Hypothalamus (tissue), 51 donors: ENCODE measurements around the gene CSNK1A1.
"Not testable (repeated sequence)": the region's sequence is repeated elsewhere in the genome, so short reads cannot be mapped to it uniquely, and the experiment has no call there.

Source experiments
- DNase-seq, 51 donors: peaks; one replicate each; lab custom pipeline; 2025; lab: John Stamatoyannopoulos, UW

The CSNK1A1 gene

DNA sequence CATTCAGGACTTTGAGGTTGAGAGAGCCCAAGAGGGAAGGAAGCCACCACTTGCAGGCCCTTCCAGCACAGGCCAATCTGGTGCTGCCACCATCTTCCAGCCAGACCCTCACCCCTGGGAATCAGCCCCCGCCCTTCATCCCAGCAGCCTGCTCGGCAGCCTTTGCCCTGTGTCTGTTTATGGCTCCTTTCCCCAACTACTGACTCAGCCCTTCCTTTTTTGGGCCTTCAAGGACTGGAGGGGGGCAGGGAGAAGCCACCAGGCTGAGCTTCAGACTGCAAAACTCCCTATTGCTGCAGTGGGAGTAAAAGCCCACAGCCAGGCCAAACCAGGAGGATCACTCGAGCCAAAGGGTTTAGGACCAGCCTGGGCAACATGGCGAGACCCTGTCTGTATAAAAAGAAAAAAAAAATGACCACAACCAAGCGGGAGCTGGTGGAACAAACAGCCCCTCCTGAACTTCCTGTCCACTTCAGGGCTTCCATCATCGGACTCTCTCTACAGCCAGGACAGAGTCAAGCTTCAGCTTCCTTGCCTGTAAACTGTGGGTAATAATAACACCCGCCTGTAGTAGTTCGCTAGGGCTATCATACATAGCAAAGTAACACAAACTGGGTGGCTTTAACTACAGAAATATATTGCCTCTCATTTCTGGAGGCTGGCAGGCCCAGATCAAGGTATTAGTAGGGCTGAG lies 86.3 kb downstream of the CSNK1A1 start:
- no peak for DNase-seq

- not testable (repeated sequence) for DNase-seq
Measured at GRCh38 chr5:149461907-149462306, 89.3 kb downstream of the CSNK1A1 start.

GRCh38 chr5:149459891-149460290 lies 91.3 kb downstream of the CSNK1A1 start:
- DNase-seq = no peak

- no peak for DNase-seq
Measured at GRCh38 chr5:149457393-149457763, 93.9 kb downstream of the CSNK1A1 start.

DNA sequence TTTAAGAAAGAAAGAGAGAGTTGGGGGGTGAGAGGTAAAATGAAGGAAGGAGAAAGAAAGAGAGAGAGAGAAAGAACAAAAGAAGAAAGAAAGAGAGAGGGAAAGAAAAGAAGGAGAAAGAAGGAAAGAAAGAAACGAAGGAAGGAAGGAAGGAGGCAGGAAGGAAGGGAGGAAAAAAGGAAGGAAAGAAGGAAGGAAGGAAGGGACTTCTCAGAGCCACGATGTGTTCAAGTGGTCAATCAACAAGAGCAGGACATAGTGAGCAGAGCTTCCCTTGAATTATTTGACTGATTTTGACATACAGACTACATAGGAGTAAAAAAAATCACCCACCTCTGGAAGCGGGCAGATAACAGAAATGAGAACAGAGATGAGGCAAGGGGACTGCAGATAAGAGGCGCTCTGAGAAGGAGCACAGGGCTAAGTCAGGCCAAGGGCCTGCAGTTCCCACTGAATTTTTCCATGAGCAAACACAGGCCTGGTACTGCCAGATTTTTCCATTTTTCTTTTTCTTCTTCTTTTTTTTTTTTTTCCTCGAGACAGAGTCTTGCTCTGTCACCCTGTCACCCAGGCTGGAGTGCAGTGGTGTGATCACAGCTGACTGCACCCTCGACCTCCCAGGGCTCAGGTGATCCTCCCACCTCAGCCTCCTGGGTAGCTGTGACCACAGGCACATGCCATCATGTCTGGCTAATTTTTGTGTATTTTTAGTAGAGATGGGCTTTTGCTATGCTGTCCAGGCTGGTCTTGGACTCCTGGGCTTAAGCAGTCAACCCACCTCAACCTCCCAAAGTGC lies 94.4 kb downstream of the CSNK1A1 start:
- DNase-seq = no peak

DNA sequence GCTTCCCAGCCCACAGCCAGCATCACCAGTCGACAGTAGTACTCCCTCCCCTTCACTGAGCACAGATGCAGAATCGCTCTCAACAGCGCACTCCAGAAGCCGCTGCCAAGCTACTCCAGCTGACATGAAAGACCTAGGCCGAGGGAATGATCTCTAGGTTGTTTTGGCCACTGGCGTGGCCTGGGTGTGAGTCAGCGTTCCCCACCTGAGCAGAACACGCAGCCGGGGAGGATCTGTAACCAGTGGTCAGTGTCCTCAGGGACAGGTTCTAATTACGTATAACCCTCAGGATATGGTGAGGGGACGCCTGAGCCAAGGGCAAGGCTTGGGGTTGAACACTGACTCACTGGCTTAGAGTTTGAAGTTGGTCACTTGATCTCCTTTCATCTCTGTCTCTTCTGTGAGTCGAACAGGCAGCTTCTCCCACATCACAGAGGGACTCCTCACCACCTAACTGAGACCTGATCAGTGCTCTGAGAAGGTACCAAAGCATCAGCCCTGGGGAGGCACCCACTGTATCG lies 95.3 kb downstream of the CSNK1A1 start:
- no peak for DNase-seq

DNA sequence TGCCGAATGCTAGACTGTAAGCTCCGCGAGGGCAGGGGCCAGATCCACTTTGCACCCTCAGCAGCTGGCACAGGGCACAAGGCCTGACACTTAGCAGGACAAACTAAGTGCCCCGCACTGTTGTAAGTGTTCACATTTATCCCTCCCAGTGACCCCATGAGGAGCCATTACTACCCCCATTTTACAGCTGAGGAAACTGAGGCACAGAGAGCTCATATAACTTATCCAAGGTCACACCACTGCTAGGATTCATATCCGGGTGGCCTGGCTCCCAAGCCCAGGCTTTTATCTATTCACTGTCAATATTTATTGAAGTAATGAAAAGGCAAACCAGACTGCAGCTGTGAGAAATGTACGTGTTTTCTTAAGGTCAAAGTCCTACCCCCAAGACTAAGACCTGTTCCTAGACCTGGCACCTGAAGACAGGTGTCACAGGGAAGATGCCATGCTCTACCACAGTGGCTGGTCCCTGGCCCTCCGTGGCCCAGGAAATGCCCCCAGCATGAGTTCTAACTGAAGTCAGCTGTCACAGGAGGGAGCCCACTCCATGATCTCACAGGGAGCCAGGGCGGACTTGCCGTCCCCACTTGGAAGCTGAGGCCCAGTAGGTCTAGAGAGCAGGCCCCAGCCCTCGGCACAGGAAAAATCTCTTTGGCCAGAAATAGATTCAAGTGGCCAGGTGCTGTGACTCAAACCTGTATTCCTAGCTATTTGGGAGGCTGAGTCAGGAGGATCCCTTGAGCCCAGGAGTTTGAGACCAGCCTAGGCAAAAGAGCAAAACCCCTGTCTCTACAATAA lies 97.4 kb downstream of the CSNK1A1 start:
- no peak for DNase-seq

DNA sequence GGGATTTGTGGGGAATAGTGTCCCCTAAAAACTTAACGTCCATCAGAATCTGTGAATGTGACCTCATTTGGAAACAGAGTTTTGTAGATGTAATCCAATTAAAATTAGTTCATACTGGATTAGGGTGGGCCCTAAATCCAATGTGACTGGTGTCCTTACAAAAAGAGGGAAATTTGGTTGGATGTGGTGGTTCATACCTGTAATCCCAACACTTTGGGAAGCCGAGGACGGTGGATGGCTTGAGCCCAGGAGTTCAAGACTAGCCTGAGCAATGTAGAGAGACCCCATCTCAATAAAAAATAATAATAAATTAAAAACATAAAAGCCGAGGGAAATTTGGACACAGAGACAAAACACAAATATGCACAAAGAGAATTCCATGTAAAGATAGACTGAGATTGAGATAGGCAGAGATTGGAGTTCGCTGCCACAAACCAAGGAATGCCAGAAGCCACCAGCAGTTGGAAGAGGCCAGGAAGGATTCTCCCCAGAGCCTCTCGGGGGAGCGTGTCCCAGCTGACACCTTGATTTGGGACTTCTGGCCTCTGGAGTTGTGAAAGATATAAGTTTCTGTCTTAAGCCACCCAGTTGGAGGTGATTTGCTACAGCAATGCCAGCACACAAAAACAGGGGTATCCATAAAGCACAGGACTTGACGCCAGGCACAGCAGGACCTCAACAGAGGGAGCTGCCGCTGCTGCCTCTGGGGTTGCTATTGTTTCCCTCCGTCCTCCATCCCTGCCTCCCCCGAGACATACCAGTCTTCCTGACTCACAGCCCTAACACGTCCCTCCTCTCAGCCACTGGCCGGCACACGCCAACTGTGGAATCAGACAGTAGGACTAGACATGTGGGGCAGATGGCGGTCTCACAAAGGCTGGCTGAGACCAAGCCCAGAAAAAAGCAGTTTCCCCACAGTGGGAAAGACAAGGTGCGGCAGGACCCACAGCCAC lies 98.3 kb downstream of the CSNK1A1 start:
- no peak for DNase-seq

DNA sequence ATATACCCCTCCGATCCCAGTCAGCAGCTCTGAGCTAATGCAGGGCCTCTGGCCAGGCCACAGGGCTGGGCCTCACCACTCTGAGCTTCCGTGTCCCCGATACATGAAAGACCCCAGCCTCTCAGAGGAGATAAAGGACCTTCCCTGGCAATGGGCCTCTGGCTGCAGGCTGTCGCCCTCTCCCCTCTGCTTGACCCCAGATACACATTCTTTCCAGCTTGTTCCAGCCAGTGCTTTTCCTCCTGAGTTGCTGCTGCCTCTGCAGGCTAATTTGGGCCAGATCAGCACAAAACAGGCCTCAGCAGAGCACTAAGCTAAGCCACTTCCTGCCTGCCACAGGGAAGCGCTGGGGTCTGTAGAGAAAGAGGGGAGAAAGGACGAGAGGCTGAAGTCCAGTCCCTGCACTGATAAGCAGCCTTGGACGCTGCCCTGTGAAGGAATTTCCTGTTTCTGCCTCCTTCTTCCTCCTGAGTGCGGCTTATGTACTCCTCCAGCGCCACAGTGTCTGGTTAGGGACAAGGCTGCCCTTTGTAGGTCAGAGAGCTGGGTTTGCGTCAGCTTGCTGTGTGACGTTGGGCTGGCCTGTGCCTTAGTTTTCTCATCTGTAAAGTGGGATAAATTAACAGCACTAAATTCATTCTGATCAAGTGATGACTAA lies 99.1 kb downstream of the CSNK1A1 start:
- peak in 1 of 51 donors; percentile 12 for DNase-seq

GRCh38 chr5:149450199-149450598 lies 101.0 kb downstream of the CSNK1A1 start:
- peak in 4 of 51 donors; percentile 16 to 30 (median 18) for DNase-seq

DNA sequence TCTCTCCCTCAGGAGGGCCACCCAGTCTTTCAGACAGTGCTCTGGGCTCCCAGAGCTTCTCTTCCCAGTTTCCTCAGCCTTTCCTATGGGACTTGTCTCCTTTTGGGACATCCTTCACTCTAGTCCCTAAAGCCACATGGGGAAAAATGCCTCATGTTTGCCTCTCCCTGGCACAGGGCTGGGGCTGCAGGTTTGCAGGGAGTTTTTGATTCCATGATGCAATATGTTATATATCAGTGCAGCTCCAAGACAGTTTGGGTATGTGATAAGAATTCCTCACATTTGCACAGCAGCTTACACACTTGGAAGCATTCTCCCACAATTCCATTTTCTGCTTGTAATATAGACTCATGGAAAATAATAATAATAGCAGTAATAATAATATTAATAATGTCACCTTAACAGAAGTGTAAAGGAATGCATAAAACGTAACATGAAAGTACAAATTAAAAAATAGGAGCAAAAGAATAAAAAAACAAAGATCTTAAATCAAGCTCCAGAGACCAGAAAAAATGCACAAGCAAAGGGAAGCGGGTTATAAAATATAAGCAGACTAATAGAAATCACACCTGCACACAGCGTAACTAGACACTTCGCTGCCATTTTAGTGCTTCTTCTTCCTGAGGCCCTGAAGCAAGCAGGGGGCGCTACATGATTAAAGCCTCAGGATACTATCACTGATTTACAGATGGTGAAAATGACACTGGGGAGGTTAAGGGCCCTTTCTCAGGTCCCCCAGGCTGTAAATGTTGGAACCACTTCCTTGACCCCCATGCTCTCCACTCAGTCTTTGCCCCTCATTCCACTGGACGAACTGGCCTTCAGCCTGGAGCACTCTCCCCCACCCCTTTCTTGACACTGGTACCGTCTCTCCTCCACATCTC lies 102.2 kb downstream of the CSNK1A1 start:
- DNase-seq = no peak

DNA sequence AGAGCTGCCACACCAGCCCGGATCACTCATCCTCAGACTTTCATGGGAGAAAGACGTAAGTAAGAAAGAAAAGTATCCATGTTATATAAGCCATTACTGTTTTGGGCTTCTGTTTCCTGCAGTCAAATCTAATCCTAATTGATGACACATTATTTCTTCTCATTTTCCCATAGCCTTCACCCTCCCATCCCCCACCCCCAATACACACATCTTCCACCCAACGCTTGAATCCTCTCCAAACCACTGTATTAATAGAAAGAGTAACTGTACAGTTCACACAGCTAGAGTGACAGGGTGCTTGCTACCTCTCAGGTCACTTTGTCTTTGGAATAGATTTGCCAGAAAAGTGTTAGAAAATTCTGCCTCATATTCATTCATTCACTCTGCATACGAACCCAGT lies 102.8 kb downstream of the CSNK1A1 start:
- no peak for DNase-seq

DNA sequence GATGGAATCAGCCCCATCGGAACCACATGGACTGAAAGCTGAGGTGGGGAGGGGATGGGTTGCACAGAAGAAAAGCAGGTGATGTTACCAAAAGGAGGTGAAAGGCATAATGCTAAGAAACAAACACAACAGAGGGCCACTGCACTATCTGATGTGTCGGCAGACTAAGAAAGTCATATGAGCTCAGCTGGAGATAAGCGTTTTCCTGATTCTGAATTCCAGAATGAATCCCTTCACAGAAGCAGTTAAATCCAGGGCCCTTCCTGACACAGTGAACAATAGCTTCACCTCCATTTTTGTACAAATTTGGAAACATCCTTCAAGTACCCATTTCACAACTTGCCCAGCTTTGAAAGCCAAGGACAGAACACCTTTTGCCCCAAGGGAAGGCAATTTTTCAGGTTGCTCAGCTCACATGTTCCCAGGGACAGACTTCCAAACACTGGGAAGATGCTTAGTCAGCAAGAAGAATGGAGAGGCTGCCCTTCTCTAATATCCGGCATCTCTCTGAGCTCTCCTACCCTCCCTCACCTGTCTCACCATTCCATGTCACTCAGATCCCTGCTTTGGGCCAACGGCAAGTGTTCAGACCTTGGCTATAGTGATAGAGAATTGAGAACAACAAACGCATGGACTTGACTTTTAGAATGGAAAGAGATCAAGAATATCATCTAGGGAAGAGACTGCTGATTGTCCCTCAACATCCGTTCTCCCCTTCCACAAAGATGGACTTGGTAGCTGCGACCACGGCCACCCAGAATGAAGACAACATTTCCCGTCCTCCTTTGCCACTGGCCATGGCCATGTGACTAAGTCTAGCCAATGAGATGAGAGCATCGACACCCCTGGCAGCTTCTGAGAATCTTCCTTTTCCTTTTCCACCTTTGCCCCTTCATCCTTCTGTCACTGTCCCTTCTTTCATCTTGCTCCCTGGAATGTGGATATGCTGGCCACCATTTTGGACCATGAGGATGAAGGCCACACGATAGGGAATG lies 103.6 kb downstream of the CSNK1A1 start:
- no peak for DNase-seq

GRCh38 chr5:149446794-149447193 lies 104.4 kb downstream of the CSNK1A1 start:
- DNase-seq = not testable (repeated sequence)

GRCh38 chr5:149445739-149446369 lies 105.4 kb downstream of the CSNK1A1 start:
- no peak for DNase-seq

- DNase-seq = no peak
Measured at GRCh38 chr5:149445343-149445738, 105.9 kb downstream of the CSNK1A1 start.

DNA sequence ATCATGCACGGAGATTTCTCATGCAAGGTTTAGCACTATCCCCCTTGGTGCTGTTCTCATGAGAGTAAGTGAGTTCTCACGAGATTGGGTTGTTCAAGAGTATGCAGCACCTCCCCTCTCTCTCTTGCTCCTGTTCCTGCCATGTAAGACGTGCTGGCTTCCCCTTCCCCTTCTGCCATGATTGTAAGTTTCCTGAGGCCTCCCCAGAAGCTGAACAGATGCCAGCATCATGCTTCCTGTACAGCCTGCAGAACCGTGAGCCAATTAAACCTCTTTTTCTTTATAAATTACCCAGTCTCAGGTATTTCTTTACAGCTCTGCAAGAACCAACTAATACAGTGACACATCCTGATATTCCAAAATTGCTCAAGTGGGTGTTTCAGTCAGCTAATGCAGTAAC lies 106.8 kb downstream of the CSNK1A1 start:
- not testable (repeated sequence) for DNase-seq
